GM18867 (cell line): ENCODE measurements around the gene CDKL1.
"Not testable (repeated sequence)": the region's sequence is repeated elsewhere in the genome, so short reads cannot be mapped to it uniquely, and the experiment has no call there.

Source experiments
- ATAC-seq: cut with Tn5 transposase; IDR thresholded peaks from one replicate; pipeline ENCODE4 v1.9.1; 2021; ENCODE audit warnings: mild to moderate bottlenecking, moderate library complexity; ENCODE audit not compliant: unreplicated experiment

Gene CDKL1

DNA sequence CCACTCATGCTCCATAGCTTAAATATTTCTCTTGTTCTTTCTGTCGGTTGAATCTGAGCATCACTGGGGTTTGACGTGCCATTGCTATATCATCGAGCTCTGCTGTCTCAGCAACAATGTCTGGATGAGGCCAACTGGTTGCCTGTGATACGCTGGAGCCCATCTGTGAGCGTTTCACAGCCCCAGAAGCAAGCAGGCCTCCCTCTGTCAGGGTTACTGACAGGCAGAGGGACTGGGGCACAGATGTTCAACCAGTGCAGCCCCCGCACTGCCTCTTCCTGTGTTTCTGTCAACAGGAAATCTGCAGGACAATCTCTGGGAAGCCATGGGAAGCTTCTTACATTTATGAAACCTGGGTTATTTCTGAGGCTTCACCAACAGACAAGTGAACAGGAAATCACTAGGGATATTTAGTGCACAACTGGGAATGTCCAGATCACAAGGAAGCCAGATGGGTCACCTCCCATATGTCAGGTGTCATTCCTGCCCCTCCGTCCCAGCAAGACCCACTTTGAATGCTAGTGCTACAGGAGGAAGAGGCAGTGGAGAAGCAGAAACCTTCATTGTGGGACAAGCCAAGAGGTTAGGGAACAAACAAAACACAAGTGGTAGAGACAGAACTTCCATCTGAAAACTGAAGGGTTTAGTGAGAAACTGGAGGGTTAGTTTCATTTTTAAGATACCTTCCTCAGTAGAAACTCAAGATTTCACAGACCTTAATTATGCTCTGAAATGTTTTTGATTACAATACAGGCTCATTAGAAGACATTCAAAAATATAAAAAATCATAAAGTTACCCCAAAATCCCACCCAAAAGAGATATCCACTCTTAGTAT lies 60.5 kb downstream of the CDKL1 start:
- ATAC-seq = no peak

DNA sequence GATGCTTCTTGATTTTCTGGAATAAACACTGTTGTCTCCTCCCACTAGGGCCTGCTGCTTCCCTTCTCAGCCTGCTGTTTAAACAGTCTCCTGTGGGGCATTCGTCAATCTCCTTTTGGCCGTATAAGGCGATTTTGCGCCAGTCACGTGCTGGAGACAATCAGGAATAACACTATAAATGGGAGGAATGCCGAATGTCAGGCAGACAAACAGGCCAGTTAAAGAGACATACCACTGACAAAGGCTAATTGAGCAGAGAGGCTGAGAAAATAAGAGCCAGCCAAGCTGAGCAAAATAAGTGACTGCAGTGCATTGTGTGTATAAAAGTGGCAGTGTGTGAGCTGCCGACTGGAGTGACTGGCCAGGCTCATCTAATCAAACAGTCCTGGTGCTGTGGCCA lies 61.3 kb downstream of the CDKL1 start:
- ATAC-seq = no peak

DNA sequence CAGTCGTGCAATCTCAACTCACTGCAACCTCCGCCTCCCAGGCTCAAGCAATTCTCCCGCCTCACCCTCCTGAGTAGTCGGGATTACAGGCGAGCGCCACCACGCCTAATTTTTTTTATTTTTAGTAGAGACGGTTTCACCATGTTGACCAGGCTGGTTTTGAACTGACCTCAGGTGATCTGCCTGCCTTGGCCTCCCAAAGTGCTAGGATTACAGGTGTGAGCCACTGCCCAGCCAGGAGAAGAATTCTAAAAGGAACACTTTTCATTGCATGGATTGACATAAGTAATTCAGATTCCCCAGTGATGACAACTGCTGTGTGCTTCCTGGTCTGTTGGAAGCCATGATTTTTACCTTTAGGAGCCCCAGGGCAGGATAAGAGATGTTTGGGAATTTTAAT lies 62.5 kb downstream of the CDKL1 start:
- ATAC-seq = no peak

GRCh38 chr14:50333014-50333509 lies 63.6 kb downstream of the CDKL1 start:
- no peak for ATAC-seq

DNA sequence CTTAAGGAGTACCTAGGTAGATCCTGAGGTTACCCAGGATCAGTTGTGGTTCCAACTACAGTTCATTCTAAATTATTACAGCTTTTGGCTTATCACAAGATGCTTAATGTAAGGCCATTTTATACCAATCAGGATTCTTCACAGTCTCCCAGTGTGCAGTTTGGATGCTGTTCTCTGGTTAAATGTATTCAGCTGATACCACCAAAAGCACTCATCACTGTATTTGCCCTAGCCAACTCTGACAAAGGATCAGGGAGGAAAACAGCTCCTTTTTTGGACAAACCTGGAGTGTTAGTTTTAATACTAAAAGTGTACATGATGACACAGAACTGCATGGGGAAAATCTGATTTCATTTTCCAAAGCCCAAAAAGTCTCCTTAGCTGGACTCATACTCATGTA lies 65.1 kb downstream of the CDKL1 start:
- ATAC-seq = no peak

- ATAC-seq = peak; percentile 84
Observed at GRCh38 chr14:50321009-50321660, 75.5 kb downstream of the CDKL1 start.

DNA sequence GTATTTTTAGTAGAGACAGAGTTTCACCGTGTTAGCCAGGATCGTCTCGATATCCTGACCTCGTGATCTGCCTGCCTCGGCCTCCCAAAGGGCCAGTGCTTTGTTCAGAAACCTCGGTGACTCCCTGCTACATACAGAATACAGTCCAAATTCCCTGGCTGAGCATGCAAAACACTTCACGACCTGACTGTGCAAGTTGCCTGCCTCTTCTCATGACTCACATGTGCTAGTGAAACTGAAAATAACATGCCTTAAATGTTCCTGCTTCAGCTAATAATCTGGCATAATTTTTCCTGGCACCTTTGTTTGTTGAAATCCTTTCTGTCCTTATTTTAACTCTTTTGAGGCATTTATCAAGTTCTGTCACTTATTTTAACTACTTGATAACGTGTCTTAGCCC lies 76.4 kb downstream of the CDKL1 start:
- peak; percentile 53 for ATAC-seq

- no peak for ATAC-seq
Observed at GRCh38 chr14:50319721-50320120, 77.0 kb downstream of the CDKL1 start.

GRCh38 chr14:50319293-50319692 lies 77.4 kb downstream of the CDKL1 start:
- ATAC-seq = no peak

- no peak for ATAC-seq
Observed at GRCh38 chr14:50318031-50318626, 78.6 kb downstream of the CDKL1 start.

GRCh38 chr14:50314098-50314497 lies 82.6 kb downstream of the CDKL1 start:
- ATAC-seq = not testable (repeated sequence)

DNA sequence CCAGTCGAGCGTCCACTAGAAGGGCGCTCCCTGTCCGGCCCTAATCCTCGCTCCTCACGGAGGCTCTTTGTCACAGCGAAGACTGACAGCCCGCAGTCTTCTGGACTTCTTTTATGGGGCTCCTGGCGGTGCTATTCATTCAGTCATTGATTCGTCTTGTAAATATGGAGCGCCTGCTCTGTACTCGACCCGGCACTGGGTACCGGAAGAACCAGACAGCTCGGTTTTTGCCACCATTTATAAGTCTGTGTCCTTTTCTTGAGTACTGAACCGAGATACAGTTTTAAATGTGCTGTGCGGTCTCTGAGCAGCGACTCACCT lies 84.0 kb downstream of the CDKL1 start:
- ATAC-seq = peak; percentile 26

GRCh38 chr14:50311972-50312733 lies 84.5 kb downstream of the CDKL1 start, which contains the start of the genes DMAC2L and L2HGDH:
Gene DMAC2L, plus strand, starts transcription at chr14:50312324. Its CDS starts 9,164 bp downstream, at chr14:50321488.
Gene L2HGDH, minus strand, starts transcription at chr14:50312229. Its CDS starts 79 bp downstream, at chr14:50312150.
- ATAC-seq = peak; percentile 94

DNA sequence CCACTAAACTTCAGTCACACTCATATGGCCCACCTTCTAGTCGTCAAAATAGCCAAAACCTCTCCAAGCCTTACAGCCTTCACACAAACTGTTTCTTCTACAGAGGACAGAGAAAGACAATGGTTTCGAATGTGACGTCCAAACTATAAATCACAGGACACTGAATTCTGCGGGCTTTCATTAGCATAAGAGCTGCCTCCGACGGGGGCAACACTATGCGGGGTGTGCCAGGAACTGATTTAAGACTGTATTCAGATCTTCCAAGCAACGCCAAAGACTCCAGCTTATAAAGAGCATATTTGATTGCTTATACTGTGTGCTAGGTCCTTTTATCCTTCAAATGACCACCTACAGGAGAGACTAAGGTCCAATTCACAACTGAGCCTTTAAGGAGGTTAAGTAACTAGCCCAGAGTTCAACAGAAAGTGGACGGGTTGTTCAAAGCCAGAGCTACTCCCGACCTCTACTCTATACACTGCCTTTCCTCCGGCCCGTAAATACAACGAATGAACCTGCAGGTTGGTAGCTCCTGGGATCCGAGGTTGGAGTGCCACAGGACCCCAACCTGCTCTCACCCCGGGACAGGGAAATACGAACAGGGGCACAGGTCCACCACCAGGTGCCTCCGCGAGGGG lies 85.2 kb downstream of the CDKL1 start:
- no peak for ATAC-seq

- ATAC-seq = no peak
Observed at GRCh38 chr14:50310445-50310844, 86.2 kb downstream of the CDKL1 start.

- no peak for ATAC-seq
Observed at GRCh38 chr14:50308363-50308915, 88.2 kb downstream of the CDKL1 start.

DNA sequence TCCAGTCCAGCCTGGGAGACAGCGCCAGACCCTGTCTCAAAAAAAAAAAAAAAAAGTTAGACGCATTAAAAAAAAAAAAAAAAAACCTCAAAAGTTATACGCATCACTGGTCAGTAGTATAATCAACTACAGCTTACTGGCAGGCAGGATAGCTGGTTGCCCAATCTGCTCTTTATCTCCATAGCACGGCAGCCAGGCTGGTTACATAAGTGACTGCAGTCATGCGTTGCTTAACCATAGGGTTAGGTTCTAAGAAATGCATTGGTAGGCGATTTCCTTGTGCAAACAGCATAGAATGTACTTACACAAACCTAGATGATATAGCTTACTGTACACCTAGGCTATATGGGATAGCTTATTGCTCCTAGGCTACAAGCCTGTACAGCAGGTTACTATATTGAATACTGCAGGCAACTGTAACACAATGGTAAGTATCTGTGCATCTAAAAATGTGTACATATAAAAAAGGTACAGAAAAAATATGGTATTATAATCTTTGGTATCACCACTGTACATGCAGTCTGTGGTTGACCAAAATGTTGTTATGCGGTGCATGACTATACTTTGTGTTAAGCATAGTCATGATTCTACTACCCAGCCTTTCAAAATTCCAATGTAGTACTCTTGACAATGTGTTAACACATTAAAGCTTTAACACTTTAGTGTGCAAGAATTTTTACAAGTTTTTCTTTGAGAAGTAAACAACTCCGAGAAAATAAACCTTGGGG lies 92.8 kb downstream of the CDKL1 start:
- ATAC-seq = no peak

GRCh38 chr14:50301914-50302313 lies 94.8 kb downstream of the CDKL1 start:
- no peak for ATAC-seq

DNA sequence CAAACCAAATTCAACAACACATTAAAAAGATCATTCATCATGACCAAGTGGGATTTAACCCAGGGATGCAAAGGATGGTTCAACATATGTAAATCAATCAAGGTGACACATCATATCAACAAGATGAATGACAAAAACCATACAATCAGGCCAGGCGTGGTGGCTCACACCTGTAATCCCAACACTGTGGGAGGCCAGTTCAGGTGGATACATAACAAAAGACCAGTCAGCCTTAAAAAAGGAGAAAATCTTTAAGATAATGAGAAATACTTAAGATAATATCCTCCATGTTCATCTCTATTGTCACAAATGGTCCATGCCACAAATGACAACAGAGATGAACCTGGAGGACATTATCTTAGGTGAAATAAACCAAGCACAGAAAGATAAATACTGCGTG lies 97.1 kb downstream of the CDKL1 start:
- ATAC-seq = no peak

- no peak for ATAC-seq
Observed at GRCh38 chr14:50290306-50290705, 106.4 kb downstream of the CDKL1 start.
